T-helper 1 cell (primary cell): ENCODE results near the gene CNGB1.

ENCODE experiments used
- DNase-seq, 5 donors: peaks; one replicate each; pipeline ENCODE4 v3.0.0-alpha.2; 2012 to 2020
- total RNA-seq, 4 donors: gene quantifications; one replicate each; lab custom pipeline; 2026; lab: John Stamatoyannopoulos, UW

Gene CNGB1
- 0 to 0.12 (median 0) reads per million in 4 donors for total RNA-seq

DNA sequence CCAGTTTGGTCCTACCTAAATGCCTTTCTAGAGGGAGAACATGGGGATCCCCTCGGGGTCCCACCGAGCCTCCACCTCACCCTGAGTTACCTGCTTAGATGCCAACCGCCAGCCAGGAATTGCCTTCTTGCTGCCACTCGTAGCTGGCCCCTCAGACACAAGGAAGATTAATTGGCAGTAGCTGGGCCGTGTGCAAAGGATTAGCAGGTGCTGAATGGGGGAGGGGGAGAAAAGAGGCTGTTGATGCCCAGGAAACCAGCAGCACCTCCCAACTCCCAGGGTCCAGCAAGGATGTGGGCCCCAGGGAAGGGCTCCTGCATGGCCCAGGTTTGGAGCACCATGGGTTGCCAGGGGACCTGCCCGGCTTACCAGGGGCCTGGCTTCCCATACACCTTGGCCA lies at the start of gene CNGB1:
Gene CNGB1, minus strand, starts transcription at position 159 of the 400 bp plus-strand sequence. CDS start 3,842 bp downstream, outside the sequence.
- DNase-seq, result no peak

DNA sequence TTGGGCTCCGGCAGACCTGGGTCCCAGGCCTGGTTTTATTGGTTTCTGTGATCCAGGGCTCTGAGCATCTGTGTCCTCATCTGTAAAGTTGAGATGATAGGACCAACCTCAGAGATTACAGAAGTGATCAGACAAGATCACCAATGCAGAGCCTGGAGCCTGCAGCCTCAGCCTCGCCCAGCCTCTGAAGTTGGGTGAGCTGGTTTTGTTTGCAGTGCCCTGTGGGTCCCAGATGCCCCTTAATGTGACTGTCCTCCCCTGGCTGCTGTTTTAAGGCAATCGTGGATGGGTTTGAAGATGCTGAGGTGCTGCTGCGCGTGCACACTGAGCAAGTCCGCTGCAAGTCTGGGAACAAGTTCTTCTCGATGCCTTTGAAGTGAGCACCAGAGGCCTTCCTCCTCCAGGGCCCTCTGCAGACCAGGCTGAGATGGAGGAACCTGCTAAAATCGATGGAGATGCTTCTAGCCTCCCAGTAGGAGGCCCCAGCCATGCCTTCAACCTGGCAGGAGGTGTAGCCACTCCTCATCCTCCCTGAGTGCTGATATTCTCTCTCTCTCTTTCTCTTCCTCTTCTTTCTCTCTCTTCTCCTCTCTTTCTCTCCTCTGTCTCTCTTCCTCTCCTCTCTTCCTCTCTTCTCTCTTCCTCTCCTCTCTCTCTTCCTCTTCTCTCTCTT lies 49.1 kb upstream of the CNGB1 start:
- no peak for DNase-seq

GRCh38 chr16:58018803-58019202 lies 47.9 kb upstream of the CNGB1 start:
- no peak for DNase-seq

DNA sequence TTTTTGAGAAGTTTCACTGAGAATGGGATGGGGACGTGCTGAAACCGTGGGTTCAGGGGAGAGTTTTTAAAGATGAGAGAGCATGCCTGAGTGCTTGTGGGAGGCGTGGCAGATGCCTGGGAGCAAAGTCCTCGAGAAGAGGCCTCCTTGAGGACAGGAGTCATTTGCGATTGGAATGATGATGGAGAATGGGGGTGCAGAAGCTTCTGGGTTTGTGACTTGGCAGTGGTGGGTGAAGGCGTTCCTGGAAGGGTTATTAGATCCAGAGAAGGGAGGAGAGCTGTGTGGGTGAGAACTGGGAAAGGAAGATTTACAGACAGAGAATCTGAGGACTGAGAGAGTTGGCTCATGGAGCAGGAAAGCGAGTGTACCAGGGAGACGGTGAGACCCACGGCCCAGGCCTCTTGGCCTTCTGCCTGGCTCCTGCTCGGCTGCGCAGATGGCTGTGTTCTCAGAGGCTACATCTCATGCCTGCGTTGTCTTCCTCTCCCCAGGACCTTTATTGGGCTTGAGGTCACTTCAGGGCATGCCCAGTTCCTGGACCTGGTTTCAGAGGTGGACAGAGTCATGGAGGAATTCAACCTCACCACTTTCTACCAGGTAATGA lies 46.0 kb upstream of the CNGB1 start:
- no peak for DNase-seq

- no peak for DNase-seq
Observed at GRCh38 chr16:58013201-58013956, 42.5 kb upstream of the CNGB1 start.

- DNase-seq, result no peak
Observed at GRCh38 chr16:58012481-58012880, 41.6 kb upstream of the CNGB1 start.

DNA sequence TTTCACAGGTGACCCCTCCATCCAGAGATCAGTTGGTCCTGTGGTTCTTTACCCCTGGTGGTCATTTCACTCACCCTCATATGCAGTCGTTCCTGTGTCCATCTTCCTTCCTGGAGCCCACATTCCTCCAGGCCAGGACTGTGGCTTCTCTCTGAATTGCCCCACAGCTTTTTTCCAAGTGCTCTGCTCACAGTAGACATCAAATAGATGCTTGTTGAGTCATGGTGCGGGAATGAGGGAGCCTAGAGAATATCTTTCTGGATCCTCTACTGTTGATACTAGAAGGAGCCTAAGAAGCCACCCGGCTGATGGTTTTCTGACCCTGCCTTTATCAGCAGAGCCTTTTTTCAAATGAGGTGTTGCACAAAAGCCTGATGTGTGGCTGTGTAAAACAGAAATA lies 40.7 kb upstream of the CNGB1 start:
- no peak for DNase-seq

- DNase-seq, result no peak
Observed at GRCh38 chr16:58010886-58011285, 40.0 kb upstream of the CNGB1 start.

DNA sequence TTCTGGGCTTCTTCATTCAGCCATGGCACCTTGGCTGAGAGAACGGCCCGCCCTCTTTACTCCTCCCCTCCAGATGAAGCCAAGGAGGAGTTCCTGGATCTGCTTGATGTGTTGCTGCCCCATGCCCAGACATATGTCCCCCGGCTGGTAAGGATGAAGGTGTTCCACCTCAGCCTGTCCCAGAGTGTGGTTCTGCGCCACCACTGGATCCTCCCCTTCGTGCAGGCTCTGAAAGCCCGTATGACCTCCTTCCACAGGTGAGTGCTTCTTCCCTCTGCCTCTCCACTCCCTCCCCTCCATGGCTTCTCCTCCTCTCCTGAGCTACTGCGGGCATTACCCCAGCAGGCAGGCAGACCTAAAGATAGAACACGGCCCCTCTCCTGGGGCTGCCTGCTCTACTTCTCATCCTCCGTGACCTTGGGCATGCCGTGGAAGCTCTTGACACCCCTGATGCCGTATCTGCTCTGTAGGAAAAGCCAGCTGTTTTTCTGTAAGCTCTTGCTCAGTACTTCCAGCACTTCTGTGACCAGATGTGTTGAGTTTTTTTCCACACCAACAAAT lies 39.0 kb upstream of the CNGB1 start:
- no peak for DNase-seq

DNA sequence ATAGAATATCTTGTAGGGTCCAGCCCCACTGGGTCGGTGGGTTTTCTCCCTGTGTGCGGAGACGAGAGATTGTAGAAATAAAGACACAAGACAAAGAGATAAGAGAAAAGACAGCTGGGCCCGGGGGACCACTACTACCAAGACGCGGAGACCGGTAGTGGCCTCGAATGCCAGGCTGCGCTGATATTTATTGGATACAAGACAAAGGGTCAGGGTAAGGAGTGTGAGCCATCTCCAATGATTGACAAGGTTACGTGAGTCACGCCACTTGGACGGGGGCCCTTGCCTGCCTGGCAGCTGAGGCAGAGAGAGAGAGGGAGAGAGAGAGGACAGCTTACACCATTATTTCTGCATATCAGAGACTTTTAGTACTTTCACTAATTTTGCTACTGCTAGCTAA lies 33.8 kb upstream of the CNGB1 start:
- peak in 1 of 5 donors; percentile 2 for DNase-seq

GRCh38 chr16:58002936-58003335 lies 32.0 kb upstream of the CNGB1 start:
- DNase-seq, result no peak

- DNase-seq, result no peak
Observed at GRCh38 chr16:58002416-58002800, 31.5 kb upstream of the CNGB1 start.

DNA sequence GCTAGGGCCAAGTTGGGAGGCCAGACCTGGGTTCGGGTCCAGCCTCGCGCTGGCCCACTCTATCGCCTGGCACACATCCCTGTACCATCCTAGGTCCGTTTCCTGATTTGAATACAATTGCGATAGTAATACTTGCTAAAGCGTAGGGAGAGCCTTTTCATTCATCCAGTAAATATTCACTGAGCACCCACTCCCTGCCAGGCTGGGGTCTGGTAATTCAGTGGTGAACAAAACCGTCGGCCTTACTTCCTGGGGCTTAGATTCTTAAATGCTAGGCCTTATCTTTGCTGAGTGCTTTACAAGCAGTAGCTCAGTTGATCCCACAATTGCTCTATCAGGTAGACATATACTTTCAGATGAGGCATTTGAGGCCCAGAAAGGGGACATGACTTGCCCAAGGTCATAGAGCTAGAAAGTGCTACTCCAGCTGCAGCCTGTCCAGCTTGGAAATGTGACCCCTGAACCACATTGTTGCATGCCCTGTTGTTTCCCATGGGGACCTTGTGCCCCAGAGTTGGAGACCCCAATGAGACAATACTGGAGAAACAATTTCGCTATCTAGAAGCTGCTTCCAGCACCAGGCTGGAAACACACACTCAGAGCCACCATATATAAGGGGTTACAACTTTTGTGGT lies 31.0 kb upstream of the CNGB1 start:
- DNase-seq, result no peak

DNA sequence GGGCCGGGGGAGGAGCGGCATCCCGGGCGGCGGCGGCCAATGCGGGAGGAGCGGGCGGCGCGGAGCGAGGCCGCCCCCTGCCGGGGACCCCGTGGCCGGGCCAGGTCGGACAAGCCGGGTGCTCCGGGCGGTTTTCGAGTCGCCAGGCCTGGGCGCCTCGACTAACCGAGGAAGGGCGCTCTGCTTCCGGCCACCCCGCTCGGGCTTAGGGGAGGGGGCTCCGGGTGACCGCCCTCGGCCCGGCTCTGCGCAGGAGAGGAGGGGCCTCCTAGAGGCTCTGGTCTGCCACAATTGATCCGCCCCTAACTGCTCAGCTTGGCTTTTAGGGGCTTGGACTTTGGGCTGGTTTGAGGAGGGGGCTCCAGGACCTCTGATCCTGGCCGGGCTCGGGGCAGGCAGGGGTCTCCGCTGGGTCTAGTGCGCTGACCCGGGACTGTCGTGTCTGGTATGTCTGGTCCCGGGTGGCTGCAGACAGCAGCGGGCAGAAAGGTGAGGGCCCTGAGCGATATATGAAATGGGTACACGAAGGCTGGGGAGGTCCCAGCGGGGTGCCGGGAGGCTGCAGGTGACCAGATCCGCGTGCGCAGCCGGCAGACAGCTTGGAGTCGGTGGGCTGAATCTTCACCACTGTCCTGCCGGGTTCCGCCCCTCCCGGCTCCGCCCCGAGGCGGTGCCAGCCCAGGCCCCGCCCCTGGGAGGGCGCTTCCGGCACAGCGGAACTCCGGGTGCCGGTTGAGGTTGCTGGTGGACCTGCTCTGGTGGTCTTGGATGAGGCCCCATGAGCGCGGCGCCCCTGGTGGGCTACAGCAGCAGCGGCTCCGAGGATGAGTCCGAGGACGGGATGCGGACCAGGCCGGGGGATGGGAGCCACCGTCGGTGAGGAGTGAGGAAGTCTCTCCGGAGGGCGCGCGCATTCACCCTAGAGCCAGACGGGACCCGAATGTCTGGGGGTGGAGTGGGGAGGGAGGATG lies 30.1 kb upstream of the CNGB1 start, which contains the start of gene USB1:
Gene USB1, plus strand, starts transcription at position 702 of the 971 bp plus-strand sequence. Its CDS starts 77 bp downstream, at position 779.
- peak; percentile 73 to 87 (median 75) for DNase-seq

DNA sequence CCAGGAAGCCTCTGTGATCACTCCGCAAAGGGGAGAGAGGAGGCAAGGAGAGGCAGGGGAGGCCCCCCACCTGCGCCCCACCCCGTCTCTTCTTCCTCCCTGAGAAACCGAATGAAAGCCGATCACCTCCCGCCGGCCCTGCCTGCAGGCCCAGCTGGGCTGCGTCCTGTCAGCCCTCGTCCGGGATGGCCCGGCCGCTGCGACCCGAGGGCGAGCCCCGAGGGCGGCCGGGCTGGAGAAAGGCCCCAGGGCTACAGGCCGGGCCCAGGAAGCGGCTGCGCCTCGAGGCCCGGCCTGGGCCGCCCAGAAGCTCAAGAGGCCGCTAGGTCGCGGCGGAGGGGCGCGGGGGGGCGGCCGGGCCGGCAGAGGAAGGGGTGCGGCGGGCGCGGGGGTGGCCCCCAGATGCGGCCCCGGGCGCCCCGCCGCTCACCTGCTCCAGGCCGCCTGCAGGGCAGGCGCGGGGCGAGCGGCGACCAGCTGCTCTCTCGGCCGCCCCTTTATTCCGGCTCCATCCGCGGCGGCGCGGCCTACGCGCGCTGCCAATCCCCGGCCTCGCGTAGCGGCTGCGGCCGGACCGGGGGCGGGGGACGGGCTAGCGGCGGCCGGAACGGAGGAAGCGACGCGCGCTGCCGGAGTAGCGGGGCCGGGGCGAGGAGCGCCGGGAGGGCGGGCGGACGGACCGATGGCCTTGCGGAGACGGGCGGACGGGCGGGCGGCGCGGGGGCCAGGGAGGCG lies 29.2 kb upstream of the CNGB1 start, which contains the start of gene ZNF319:
Gene ZNF319, minus strand, starts transcription at position 702 of the 735 bp plus-strand sequence. CDS start 2,407 bp downstream, outside the sequence.
- DNase-seq, result peak in 2 of 5 donors; percentile 11 to 19

GRCh38 chr16:57999366-57999970 lies 28.5 kb upstream of the CNGB1 start:
- peak in 2 of 5 donors; percentile 32 to 49 for DNase-seq

DNA sequence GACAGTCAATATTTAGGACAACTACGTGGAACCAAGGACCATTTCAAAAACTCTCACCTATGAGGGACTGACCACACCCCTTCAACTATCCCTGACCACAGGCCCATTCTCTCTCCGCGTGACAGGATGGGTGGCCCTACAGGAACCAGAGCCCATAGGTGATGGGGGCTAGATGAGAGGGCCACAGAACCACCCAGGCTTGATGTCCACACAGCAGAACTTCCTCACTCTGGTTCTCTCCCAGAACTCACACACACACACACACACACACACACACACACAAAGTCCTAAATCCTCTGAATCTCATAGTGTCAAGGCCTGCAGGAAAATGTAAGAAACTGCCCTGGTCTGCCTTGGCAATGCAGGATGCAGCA lies 28.1 kb upstream of the CNGB1 start:
- DNase-seq, result no peak

DNA sequence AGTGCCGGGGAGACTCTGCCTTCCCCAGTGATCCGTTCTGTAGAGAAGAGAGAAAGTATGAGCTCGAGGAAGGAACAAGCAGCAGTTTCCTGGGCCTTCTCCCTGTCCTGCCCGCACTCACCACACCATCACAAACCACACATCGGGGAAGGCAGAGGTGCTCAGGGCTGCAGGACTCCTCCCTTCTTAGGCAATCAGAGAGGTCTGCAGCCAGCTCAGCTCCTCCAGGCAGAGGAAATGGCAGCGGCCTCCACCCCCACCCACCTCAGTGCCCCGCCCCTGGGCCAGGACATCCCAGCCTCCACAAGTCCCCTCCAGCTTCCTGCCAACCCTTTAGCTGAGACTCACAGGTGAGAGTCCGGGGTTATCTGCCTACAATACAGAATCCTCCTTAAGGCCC lies 27.6 kb upstream of the CNGB1 start:
- DNase-seq, result peak in 4 of 5 donors; percentile 35 to 85 (median 41)

DNA sequence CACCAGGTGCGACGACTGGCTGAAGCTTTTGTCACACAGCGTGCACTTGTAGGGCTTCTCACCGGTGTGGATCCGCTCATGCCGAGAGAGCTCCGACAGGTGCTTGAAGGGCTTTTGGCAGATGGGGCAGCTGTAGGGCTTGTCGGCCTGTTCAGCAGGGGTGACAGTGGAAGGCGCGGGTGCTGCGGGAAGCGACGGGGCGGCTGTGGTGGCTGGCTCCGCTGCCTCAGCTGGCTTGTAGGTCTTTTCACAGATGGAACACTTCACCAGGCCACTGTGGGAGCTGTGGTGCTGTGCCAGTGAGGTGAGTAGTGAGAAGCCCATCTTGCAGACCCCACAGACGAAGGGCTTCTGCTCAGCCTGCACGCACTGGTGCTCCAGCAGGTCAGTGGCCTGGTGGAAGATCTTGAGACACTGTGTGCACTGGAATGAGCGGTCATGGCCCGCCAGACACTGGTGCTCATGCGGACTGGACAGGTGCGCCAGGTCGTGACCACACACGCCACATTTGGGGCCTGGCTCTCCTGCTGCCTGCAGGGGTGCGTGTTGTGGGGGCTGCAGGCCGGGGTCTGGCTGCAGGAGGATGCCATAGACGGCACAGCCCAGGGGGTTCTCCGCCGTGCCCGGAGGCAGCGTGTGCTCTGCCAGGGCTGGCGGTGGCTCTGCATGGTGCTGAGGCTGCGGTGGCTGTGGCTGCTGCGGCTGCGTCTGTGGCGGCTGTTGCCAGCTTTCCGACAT lies 26.8 kb upstream of the CNGB1 start:
- DNase-seq, result no peak

DNA sequence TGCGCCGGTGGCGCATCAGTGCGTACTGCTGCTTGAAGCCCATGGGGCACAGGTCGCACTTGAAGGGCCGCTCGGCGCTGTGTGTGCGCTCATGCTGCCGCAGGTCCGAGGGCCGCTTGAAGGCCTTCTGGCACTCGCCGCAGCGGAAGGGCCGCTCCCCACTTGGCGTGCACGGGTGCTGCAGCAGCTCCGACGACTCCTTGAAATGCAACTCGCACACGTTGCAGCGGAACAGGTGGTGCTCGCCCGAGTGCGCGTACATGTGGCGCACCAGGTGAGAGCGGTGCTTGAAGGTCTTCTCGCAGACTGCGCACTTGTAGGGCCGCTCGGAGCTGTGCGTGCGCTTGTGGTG lies 26.2 kb upstream of the CNGB1 start:
- DNase-seq, result no peak
